ENCODE data around the gene TPD52L2.

The TPD52L2 gene

GRCh38 chr20:63940472-63941266 is 75.6 kb downstream of the TPD52L2 start:
- peaks cover 39% of the 10 kb centered on the region for H3K36me3 ChIP-seq (ENCODE audit: control insufficient read depth, insufficient read depth, low read length)
- TF ChIP-seq, protein P1, sequence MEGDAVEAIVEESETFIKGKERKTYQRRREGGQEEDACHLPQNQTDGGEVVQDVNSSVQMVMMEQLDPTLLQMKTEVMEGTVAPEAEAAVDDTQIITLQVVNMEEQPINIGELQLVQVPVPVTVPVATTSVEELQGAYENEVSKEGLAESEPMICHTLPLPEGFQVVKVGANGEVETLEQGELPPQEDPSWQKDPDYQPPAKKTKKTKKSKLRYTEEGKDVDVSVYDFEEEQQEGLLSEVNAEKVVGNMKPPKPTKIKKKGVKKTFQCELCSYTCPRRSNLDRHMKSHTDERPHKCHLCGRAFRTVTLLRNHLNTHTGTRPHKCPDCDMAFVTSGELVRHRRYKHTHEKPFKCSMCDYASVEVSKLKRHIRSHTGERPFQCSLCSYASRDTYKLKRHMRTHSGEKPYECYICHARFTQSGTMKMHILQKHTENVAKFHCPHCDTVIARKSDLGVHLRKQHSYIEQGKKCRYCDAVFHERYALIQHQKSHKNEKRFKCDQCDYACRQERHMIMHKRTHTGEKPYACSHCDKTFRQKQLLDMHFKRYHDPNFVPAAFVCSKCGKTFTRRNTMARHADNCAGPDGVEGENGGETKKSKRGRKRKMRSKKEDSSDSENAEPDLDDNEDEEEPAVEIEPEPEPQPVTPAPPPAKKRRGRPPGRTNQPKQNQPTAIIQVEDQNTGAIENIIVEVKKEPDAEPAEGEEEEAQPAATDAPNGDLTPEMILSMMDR (IDR thresholded peaks at IDR 0.05; ENCODE audit: insufficient read depth, low read length, poor library complexity, severe bottlenecking): no peak
- DNase-seq (ENCODE audit: extremely low read depth, insufficient read length): peak; percentile 30
- no peaks in the 10 kb centered on the region for H3K27me3 ChIP-seq (replicated peaks; ENCODE audit: control insufficient read depth, insufficient read depth, low read length)
- no peak overlapping the region for H3K4me3 ChIP-seq (replicated peaks; ENCODE audit: low read depth, low read length)
